ENCODE data around the gene FRAS1. TPM values are rescaled to one million over a fixed set of nuclear protein-coding genes. Genes with fewer than 3 reads are reported as not detected.

The FRAS1 gene
- total RNA-seq, 1 experiment from 2014 or later, result 13.1 TPM

- POLR2A ChIA-PET (ENCODE audit: unreplicated experiment), result interaction anchor here (0.5 to 0.6 kb wide), 2 partner anchors 10 to 786 kb away, joined by 3 read pairs; no protein-coding TSS in a partner anchor
- intact Hi-C loops (cut with micrococcal nuclease; ENCODE audit: unreplicated experiment), result no loop called here
- no peaks in the 10 kb centered on the region for H3F3A ChIP-seq (ENCODE audit: insufficient read depth, low read depth)
- no peaks in the 10 kb centered on the region for H3K36me3 ChIP-seq (ENCODE audit: low read depth)
- no peaks in the 10 kb centered on the region for H3K9me3 ChIP-seq (ENCODE audit: insufficient read depth, low read depth)
- no peak overlapping the region for H2AFZ ChIP-seq
- H3K27ac ChIP-seq, result no peak overlapping the region
- no peak overlapping the region for H3K4me2 ChIP-seq
- DNase-seq, result no peak
- H3K4me1 ChIP-seq (replicated peaks; ENCODE audit: insufficient read depth), result 0 out of 2 replicates have a peak, but pooled peaks cover 7% of the 10 kb centered on the region
- H3K4me3 ChIP-seq, result no peak overlapping the region
- H4K20me1 ChIP-seq (ENCODE audit: insufficient read depth), result no peaks in the 10 kb centered on the region
- no TSS peak for BruUV-seq (replicated peaks)
- CTCF ChIA-PET, result no interaction called here
- H3K9me2 ChIP-seq (ENCODE audit: insufficient read depth), result no peaks in the 10 kb centered on the region
- no peak for TF ChIP-seq EZH2 (IDR thresholded peaks at IDR 0.05; ENCODE audit: low read depth)
- TF ChIP-seq CTCF (conservative IDR thresholded peaks at IDR 0.05), result no peak
- H3K27me3 ChIP-seq (ENCODE audit: insufficient read depth, low read depth), result no peaks in the 10 kb centered on the region
- no peaks in the 10 kb centered on the region for H3K79me2 ChIP-seq (ENCODE audit: low read depth)
These were observed 72.4 kb downstream of the FRAS1 start for GRCh38 chr4:78129383-78130108.

GRCh38 chr4:78131403-78131802 lies 74.3 kb downstream of the FRAS1 start:
- H2AFZ ChIP-seq, result no peak overlapping the region
- ChIA-PET CTCF (no interaction called here), POLR2A (ENCODE audit: unreplicated experiment) (no interaction called here)
- no peak overlapping the region for H3K27ac ChIP-seq
- H4K20me1 ChIP-seq (ENCODE audit: insufficient read depth), result no peaks in the 10 kb centered on the region
- H3F3A ChIP-seq (ENCODE audit: insufficient read depth, low read depth), result no peaks in the 10 kb centered on the region
- H3K4me3 ChIP-seq, result no peak overlapping the region
- no peaks in the 10 kb centered on the region for H3K27me3 ChIP-seq (ENCODE audit: insufficient read depth, low read depth)
- H3K36me3 ChIP-seq (ENCODE audit: low read depth), result no peaks in the 10 kb centered on the region
- no peak for TF ChIP-seq CTCF (conservative IDR thresholded peaks at IDR 0.05)
- no peak for TF ChIP-seq EZH2 (IDR thresholded peaks at IDR 0.05; ENCODE audit: low read depth)
- BruUV-seq (replicated peaks), result no TSS peak
- H3K9me3 ChIP-seq (ENCODE audit: insufficient read depth, low read depth), result no peaks in the 10 kb centered on the region; the same call in 1 of the 2 replicates
- no peaks in the 10 kb centered on the region for H3K4me1 ChIP-seq (replicated peaks; ENCODE audit: insufficient read depth)
- no peak overlapping the region for H3K4me2 ChIP-seq
- no peaks in the 10 kb centered on the region for H3K9me2 ChIP-seq (ENCODE audit: insufficient read depth)
- H3K79me2 ChIP-seq (ENCODE audit: low read depth), result no peaks in the 10 kb centered on the region
- DNase-seq, result no peak
- intact Hi-C loops (cut with micrococcal nuclease; ENCODE audit: unreplicated experiment), result no loop called here

- POLR2A ChIA-PET (ENCODE audit: unreplicated experiment), result no interaction called here
- CTCF ChIA-PET, result no interaction called here
- no peak overlapping the region for H3K4me2 ChIP-seq
These were observed 79.3 kb downstream of the FRAS1 start for GRCh38 chr4:78136109-78137081.

More at GRCh38 chr4:78136109-78137081, 79.3 kb downstream of the FRAS1 start:
- Histone ChIP-seq H3K27me3 (ENCODE audit: insufficient read depth, low read depth) (no peaks in the 10 kb centered on the region), H3K36me3 (ENCODE audit: low read depth) (no peaks in the 10 kb centered on the region), H3K9me3 (ENCODE audit: insufficient read depth, low read depth) (no peaks in the 10 kb centered on the region; the same call in 1 of the 2 replicates), H3F3A (ENCODE audit: insufficient read depth, low read depth) (no peaks in the 10 kb centered on the region), H4K20me1 (ENCODE audit: insufficient read depth) (no peaks in the 10 kb centered on the region), H3K27ac (no peak overlapping the region), H3K4me3 (no peak overlapping the region), H3K4me1 (replicated peaks; ENCODE audit: insufficient read depth) (no peaks in the 10 kb centered on the region), H3K79me2 (ENCODE audit: low read depth) (no peaks in the 10 kb centered on the region), H2AFZ (no peak overlapping the region), H3K9me2 (ENCODE audit: insufficient read depth) (no peaks in the 10 kb centered on the region)
- no TSS peak for BruUV-seq (replicated peaks)
- TF ChIP-seq CTCF (conservative IDR thresholded peaks at IDR 0.05) (no peak), EZH2 (IDR thresholded peaks at IDR 0.05; ENCODE audit: low read depth) (no peak)
- intact Hi-C loops (cut with micrococcal nuclease; ENCODE audit: unreplicated experiment), result no loop called here
- no peak for DNase-seq
